Measurements from ENCODE around the gene PTGR2.
A peak's percentile ranks its signal among the peaks of the same experiment; 100 is the strongest.

The PTGR2 gene

GRCh38 chr14:73851567-73852382, at the start of gene PTGR2:
PTGR2 (plus strand) TSS chr14:73851831; CDS start chr14:73858863, 7,032 bp downstream.
- DNase-seq (peak; percentile 91), ATAC-seq (peak; percentile 96)
- Mint-ChIP-seq H3K36me3 (ENCODE audit: low read depth) (peaks cover 2% of the 10 kb centered on the region), H3K4me3 (peak within 1 kb of the TSS; percentile 95), H3K27me3 (peaks cover 2% of the 10 kb centered on the region), H3K4me1 (peaks cover 21% of the 10 kb centered on the region), H3K9me3 (no peaks in the 10 kb centered on the region), H3K27ac (peak within 1 kb of the TSS; percentile 99)

DNA sequence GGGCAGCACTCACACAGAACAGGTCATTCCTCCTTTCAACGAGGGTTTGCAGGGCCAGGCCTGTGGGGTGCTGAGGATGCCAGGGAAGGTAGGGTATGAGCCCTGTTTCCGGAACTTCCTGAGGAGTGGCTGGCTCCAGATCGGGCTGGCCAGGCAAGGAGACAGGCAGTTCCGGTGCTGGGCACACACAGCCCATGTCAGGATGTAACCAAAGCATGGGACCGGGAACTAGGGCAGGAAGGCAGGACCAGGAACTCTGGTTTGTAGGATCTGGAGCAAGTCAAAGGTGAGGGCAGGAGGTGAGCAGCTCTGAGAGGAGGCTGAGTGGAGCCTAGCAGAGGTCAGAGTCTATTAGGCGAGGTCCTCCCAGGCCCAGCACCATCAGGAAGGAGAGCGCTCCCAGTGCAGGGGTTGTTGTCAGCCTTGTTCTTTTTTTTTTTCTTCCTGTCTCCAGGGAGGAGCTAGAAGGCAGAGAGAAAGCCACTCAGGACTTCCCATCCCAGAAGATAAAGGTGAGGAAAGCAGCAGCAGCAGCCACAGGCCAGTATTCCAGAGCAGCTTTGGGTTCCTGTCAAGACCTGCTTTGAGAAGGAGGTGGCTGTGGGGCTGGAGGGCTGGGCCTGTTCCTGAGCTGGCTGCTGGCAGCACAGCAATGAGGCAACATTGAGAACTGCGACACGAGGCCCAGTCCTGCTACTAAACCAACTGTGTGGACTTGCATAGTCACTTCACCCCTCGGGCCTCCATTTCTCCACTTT, 49.0 kb upstream of the PTGR2 start:
- ATAC-seq = no peak

DNA sequence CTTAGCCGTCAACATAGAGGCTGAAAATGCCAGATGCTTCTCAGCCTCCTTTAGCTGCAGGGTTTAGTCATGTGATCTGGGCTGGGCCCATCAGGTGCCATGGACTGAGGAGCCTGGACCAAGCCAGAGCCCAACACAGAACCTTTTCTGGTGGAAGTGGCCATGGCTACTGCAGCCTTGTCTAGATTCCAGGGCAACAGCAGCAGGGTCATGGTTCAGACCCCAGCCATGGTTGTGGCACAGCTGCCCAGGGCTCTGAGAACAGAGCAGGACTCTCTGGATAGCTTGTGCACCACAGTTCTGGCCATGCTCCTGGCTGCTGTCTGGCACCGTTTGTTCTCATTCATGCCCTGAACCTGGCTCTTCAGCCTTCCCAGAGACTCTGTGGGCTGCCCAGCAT, 47.0 kb upstream of the PTGR2 start:
- ATAC-seq = no peak
- no peaks in the 10 kb centered on the region for H3K4me1 Mint-ChIP-seq
- H3K4me3 Mint-ChIP-seq = no peak overlapping the region

More for the DNA sequence above, 49.0 kb upstream of the PTGR2 start:
- Mint-ChIP-seq H3K4me3 (no peak overlapping the region), H3K27ac (no peak overlapping the region), H3K36me3 (ENCODE audit: low read depth) (no peaks in the 10 kb centered on the region), H3K4me1 (no peaks in the 10 kb centered on the region), H3K27me3 (no peaks in the 10 kb centered on the region), H3K9me3 (no peaks in the 10 kb centered on the region)
- DNase-seq = no peak

DNA sequence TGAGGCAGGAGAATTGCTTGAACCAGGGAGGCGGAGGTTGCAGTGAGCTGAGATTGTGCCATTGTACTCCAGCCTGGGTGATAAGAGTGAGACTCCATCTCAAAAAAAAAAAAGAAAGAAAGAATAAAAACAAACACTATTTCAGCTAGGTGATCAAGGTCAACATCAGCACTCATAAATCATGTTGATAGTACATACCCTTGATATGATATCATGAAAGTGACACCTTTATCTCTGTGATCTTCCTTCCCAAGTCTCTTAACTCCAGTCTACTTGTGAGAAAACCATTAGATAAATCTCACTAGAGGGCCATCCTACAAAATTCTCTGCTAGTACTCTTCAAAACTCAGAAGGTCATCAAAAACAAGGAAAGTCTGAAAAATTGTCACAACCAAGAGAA, 44.2 kb upstream of the PTGR2 start:
- H3K4me3 Mint-ChIP-seq = no peak overlapping the region
- DNase-seq (no peak), ATAC-seq (no peak)
- H3K36me3 Mint-ChIP-seq (ENCODE audit: low read depth) = no peaks in the 10 kb centered on the region
- H3K9me3 Mint-ChIP-seq = no peaks in the 10 kb centered on the region
- H3K27me3 Mint-ChIP-seq = no peaks in the 10 kb centered on the region
- H3K27ac Mint-ChIP-seq = no peak overlapping the region
- peaks cover 15% of the 10 kb centered on the region for H3K4me1 Mint-ChIP-seq

More for the DNA sequence above, 47.0 kb upstream of the PTGR2 start:
- no peaks in the 10 kb centered on the region for H3K27me3 Mint-ChIP-seq
- no peak overlapping the region for H3K27ac Mint-ChIP-seq
- H3K9me3 Mint-ChIP-seq = no peaks in the 10 kb centered on the region
- H3K36me3 Mint-ChIP-seq (ENCODE audit: low read depth) = no peaks in the 10 kb centered on the region
- no peak for DNase-seq

GRCh38 chr14:73809391-73809790, 42.2 kb upstream of the PTGR2 start:
- H3K9me3 Mint-ChIP-seq = no peaks in the 10 kb centered on the region
- H3K27me3 Mint-ChIP-seq = no peaks in the 10 kb centered on the region
- no peaks in the 10 kb centered on the region for H3K36me3 Mint-ChIP-seq (ENCODE audit: low read depth)
- no peak for ATAC-seq
- H3K4me1 Mint-ChIP-seq = peaks cover 19% of the 10 kb centered on the region
- H3K27ac Mint-ChIP-seq = no peak overlapping the region
- no peak for DNase-seq
- H3K4me3 Mint-ChIP-seq = no peak overlapping the region

DNA sequence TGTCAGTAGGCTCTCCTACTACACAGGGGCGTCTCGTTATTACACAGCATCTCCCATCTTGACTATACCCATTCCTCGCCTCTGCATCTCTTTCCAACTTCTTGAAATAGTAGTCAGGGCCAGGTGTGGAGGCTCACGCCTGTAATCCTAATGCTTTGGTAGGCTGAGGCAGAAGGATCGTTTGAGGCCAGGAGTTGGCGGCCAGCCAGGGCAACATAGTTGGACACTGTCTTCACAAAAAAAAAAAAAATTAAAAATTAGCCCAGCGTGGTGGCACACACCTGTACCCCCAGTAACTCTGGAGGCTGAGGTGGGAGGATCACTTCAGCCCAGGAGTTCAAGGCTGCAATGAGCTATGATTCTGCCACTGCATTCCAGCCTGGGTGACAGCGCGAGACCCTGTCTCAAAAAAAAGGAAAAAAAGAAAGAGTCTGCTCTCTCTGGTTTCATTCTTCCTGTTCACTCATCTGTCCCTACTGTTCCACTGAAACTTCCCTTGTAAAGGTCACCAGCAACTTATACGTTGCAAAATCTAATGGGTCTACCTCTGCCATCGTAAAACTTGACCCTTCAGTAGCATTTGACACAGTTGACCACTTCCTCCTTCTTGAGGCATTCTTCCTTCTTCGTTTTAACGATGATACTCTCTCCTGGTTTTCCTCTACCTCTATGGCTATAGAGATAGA, 41.0 kb upstream of the PTGR2 start:
- DNase-seq (no peak), ATAC-seq (peak; percentile 70)
- Mint-ChIP-seq H3K27me3 (no peaks in the 10 kb centered on the region), H3K27ac (peak overlapping the region; percentile 16), H3K9me3 (no peaks in the 10 kb centered on the region), H3K36me3 (ENCODE audit: low read depth) (no peaks in the 10 kb centered on the region), H3K4me3 (peak overlapping the region; percentile 7), H3K4me1 (peaks cover 21% of the 10 kb centered on the region)

DNA sequence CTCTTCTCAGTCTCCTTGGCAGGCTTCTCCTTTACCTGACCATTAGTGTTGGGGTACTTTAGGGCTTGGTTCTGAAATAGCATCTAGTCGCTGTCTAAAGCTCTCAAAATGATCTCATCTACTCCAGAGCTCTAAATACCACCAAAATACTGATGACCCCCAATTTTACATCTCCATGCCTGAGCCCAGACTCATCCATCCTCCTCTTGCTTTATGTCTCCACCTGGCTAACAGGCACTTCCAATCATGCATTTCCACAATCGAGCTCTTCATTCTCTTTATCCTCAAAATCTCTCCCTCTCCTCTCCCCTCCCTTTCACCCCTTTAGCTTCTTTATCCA, 40.5 kb upstream of the PTGR2 start:
- no peaks in the 10 kb centered on the region for H3K27me3 Mint-ChIP-seq
- H3K4me1 Mint-ChIP-seq = peaks cover 21% of the 10 kb centered on the region
- H3K36me3 Mint-ChIP-seq (ENCODE audit: low read depth) = no peaks in the 10 kb centered on the region
- DNase-seq (no peak), ATAC-seq (no peak)
- no peaks in the 10 kb centered on the region for H3K9me3 Mint-ChIP-seq
- peak overlapping the region; percentile 16 for H3K27ac Mint-ChIP-seq
- peak overlapping the region; percentile 7 for H3K4me3 Mint-ChIP-seq

DNA sequence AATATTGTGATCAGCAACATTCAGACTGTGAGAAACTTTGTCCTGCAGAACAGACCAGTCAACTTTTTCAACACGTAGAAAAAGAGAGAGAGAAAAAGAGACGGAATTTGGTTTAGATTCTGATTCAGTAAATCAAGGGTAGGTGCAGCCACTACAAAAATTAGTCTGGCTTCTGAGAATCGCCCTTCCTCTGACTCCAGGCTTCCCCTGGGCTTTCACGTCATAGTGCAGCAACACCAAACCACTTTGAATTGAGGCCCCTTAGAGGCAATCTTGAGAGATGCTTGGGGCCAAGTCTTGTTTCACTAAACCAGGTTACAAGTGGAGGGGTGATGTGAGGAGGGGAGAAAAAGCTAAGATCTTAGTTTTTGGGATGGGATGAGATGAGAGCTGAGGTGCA, 37.5 kb upstream of the PTGR2 start:
- Mint-ChIP-seq H3K4me1 (peaks cover 21% of the 10 kb centered on the region), H3K9me3 (no peaks in the 10 kb centered on the region), H3K36me3 (ENCODE audit: low read depth) (no peaks in the 10 kb centered on the region), H3K27ac (peak overlapping the region; percentile 59), H3K4me3 (no peak overlapping the region), H3K27me3 (no peaks in the 10 kb centered on the region)
- no peak for DNase-seq
- ATAC-seq = peak; percentile 44

GRCh38 chr14:73815849-73816248, 35.8 kb upstream of the PTGR2 start:
- Mint-ChIP-seq H3K4me1 (peaks cover 14% of the 10 kb centered on the region), H3K27me3 (no peaks in the 10 kb centered on the region), H3K36me3 (ENCODE audit: low read depth) (no peaks in the 10 kb centered on the region), H3K4me3 (no peak overlapping the region), H3K9me3 (no peaks in the 10 kb centered on the region), H3K27ac (no peak overlapping the region)
- ATAC-seq (no peak), DNase-seq (no peak)

DNA sequence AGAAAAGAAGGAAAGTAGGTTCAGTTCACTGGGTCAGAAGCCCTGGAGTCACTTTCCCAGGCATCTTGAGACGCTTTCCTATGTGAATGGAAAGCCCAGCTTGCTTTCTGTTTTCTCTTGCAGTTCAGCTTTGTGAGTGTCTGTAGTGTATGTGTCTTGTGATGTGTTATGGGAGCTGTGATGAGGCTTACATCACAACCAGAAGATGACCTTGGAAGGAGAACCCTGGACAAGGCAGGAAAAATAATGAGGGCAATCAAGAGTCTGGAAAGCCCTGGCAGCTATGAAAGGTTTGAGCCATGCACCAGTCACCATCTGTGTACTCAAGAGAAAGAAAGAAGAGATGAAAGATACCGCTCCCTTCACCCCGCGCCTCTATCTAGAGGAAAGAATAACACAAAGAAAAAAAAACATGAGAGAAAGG, 35.2 kb upstream of the PTGR2 start:
- H3K9me3 Mint-ChIP-seq = no peaks in the 10 kb centered on the region
- no peak overlapping the region for H3K27ac Mint-ChIP-seq
- H3K36me3 Mint-ChIP-seq (ENCODE audit: low read depth) = no peaks in the 10 kb centered on the region

DNA sequence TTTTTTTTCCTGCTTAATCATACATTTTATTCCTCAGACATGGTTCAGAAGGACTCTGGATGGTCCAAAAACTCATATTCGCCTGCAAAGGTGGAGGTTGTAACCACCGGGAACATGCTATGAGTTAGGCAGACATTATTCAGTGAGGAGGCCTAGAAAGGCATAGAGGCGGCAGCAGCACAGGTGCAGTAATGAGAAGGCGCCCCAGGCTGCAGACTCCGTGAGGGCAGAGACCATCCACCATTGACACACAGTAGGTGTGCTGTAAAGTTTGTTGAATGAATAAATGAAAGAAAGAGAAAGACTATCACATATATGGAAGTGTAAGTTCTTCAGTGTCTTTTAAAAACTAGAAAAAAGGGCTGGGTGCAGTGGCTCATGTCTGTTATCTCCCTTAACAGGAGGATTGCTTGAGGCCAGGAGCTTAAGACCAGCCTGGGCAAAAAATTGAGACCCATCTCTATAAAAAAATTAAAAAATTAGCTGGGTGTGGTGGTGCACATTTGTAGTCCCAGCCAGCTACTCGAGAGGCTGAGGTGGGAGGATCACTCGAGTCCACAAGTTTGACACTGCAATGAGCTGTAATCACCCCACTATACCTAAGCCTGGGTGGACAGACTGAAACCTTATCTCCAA, 34.5 kb upstream of the PTGR2 start:
- no peak overlapping the region for H3K4me3 Mint-ChIP-seq
- DNase-seq = no peak
- H3K27me3 Mint-ChIP-seq = no peaks in the 10 kb centered on the region
- H3K9me3 Mint-ChIP-seq = no peaks in the 10 kb centered on the region
- H3K36me3 Mint-ChIP-seq (ENCODE audit: low read depth) = no peaks in the 10 kb centered on the region
- no peak overlapping the region for H3K27ac Mint-ChIP-seq
- peaks cover 7% of the 10 kb centered on the region for H3K4me1 Mint-ChIP-seq
- ATAC-seq = no peak

More for the DNA sequence above, 35.2 kb upstream of the PTGR2 start:
- DNase-seq (no peak), ATAC-seq (no peak)
- Mint-ChIP-seq H3K4me3 (no peak overlapping the region), H3K27me3 (no peaks in the 10 kb centered on the region), H3K4me1 (peaks cover 9% of the 10 kb centered on the region)

GRCh38 chr14:73818821-73819220, 32.8 kb upstream of the PTGR2 start:
- no peak overlapping the region for H3K27ac Mint-ChIP-seq
- H3K9me3 Mint-ChIP-seq = no peaks in the 10 kb centered on the region
- ATAC-seq (no peak), DNase-seq (no peak)
- no peaks in the 10 kb centered on the region for H3K27me3 Mint-ChIP-seq
- H3K36me3 Mint-ChIP-seq (ENCODE audit: low read depth) = no peaks in the 10 kb centered on the region
- H3K4me3 Mint-ChIP-seq = no peak overlapping the region
- peaks cover 7% of the 10 kb centered on the region for H3K4me1 Mint-ChIP-seq

DNA sequence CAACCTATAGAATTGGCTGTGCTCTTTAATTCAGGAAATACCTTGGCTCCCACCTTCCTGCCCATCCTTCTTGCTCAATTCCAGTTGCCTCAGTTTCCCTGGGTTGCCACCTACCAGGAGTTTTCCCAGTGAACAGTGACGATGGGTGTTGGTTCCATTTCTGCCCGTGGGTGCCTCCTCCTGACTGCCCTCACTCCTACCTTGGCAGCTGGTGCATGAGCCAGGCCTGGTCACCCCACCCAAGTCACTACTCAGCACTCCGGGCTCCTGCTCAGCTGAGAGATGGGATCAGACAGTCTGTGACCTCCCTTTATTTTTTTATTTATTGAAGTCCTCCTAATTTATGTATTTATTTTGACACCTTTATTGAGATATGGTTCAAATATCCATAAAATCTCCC, 31.0 kb upstream of the PTGR2 start:
- Mint-ChIP-seq H3K36me3 (ENCODE audit: low read depth) (no peaks in the 10 kb centered on the region), H3K27me3 (no peaks in the 10 kb centered on the region), H3K4me3 (no peak overlapping the region), H3K27ac (no peak overlapping the region), H3K9me3 (no peaks in the 10 kb centered on the region), H3K4me1 (peaks cover 3% of the 10 kb centered on the region)
- DNase-seq = no peak
- no peak for ATAC-seq

GRCh38 chr14:73823339-73823885, 28.2 kb upstream of the PTGR2 start:
- ATAC-seq (no peak), DNase-seq (no peak)
- Mint-ChIP-seq H3K27ac (no peak overlapping the region), H3K9me3 (no peaks in the 10 kb centered on the region), H3K36me3 (ENCODE audit: low read depth) (no peaks in the 10 kb centered on the region), H3K4me3 (no peak overlapping the region), H3K4me1 (peaks cover 4% of the 10 kb centered on the region), H3K27me3 (no peaks in the 10 kb centered on the region)
